BLaER1 treated with 17β-estradiol and CSF1 and Interleukin-3, amounts not matched to agents 10 nM and 100 nM (cell line): ENCODE results near the gene NRBF2.

Experiments used
- H3K27ac ChIP-seq, 11 experiments: shearing (Covaris generic); formaldehyde crosslinking; 2 replicates each; pipeline ENCODE4 v1.8.1; 2022
- H3K27me3 ChIP-seq, 11 experiments: shearing (Covaris generic); formaldehyde crosslinking; 2 replicates each; pipeline ENCODE4 v1.8.1; 2022
- H3K36me3 ChIP-seq, 11 experiments: shearing (Covaris generic); formaldehyde crosslinking; 2 replicates each; pipeline ENCODE4 v1.8.1; 2022
- H3K4me1 ChIP-seq, 10 experiments: shearing (Covaris generic); formaldehyde crosslinking; 2 replicates each; pipeline ENCODE4 v1.8.1; 2022
- H3K4me2 ChIP-seq, 11 experiments: shearing (Covaris generic); formaldehyde crosslinking; 2 replicates each; pipeline ENCODE4 v1.8.1; 2022
- H3K4me3 ChIP-seq, 10 experiments: shearing (Covaris generic); formaldehyde crosslinking; 2 replicates each; pipeline ENCODE4 v1.8.1; 2022
- H3K9ac ChIP-seq, 11 experiments: shearing (Covaris generic); formaldehyde crosslinking; 2 replicates each; pipeline ENCODE4 v1.8.1; 2022
- H3K9me3 ChIP-seq, 11 experiments: shearing (Covaris generic); formaldehyde crosslinking; replicated peaks in 1 of 11; 2 replicates each; pipeline ENCODE4 v1.8.1; 2022
- H4K20me1 ChIP-seq, 11 experiments: shearing (Covaris generic); formaldehyde crosslinking; 2 replicates each; pipeline ENCODE4 v1.8.1; 2022
- Cebpa-rat ChIP-seq, 11 experiments: shearing (Covaris generic); IDR thresholded peaks; 2 replicates each; pipeline ENCODE4 v1.8.1; 2022

NRBF2 gene

GRCh38 chr10:63119041-63119440, 14.1 kb upstream of the NRBF2 start:
- H3K4me2 ChIP-seq = no peak overlapping the region
- H3K36me3 ChIP-seq = no peaks in the 10 kb centered on the region
- no peaks in the 10 kb centered on the region for H3K4me1 ChIP-seq
- no peaks in the 10 kb centered on the region for H4K20me1 ChIP-seq
- no peaks in the 10 kb centered on the region for H3K27me3 ChIP-seq
- H3K27ac ChIP-seq = no peak overlapping the region
- no peak overlapping the region for H3K9ac ChIP-seq
- no peak overlapping the region for H3K4me3 ChIP-seq
- no peak for TF ChIP-seq Cebpa-rat (IDR thresholded peaks at IDR 0.05)
- 0 out of 22 replicates have a peak, but pooled peaks cover 0 to 3% (median 0%) of the 10 kb centered on the region in 11 experiments for H3K9me3 ChIP-seq

GRCh38 chr10:63120554-63120953, 12.6 kb upstream of the NRBF2 start:
- Histone ChIP-seq H3K4me3 (no peak overlapping the region), H3K27ac (no peak overlapping the region), H3K4me1 (no peaks in the 10 kb centered on the region), H3K9me3 (0 out of 22 replicates have a peak, but pooled peaks cover 0 to 5% (median 0%) of the 10 kb centered on the region in 11 experiments), H3K4me2 (0 out of 22 replicates have a peak overlapping the region, but pooled peaks of 1 of the 11 experiments have one; percentile 0), H4K20me1 (no peaks in the 10 kb centered on the region), H3K27me3 (no peaks in the 10 kb centered on the region), H3K36me3 (no peaks in the 10 kb centered on the region), H3K9ac (no peak overlapping the region)
- no peak for TF ChIP-seq Cebpa-rat (IDR thresholded peaks at IDR 0.05)

GRCh38 chr10:63123727-63124362, 9.3 kb upstream of the NRBF2 start:
- Histone ChIP-seq H3K27me3 (no peaks in the 10 kb centered on the region), H3K27ac (no peak overlapping the region), H3K36me3 (no peaks in the 10 kb centered on the region), H3K9ac (no peak overlapping the region), H3K4me2 (no peak overlapping the region), H4K20me1 (no peaks in the 10 kb centered on the region), H3K4me3 (no peak overlapping the region), H3K4me1 (no peaks in the 10 kb centered on the region), H3K9me3 (0 out of 22 replicates have a peak, but pooled peaks cover 0 to 5% (median 0%) of the 10 kb centered on the region in 11 experiments)
- TF ChIP-seq Cebpa-rat (IDR thresholded peaks at IDR 0.05) = no peak

GRCh38 chr10:63125459-63125858, 7.7 kb upstream of the NRBF2 start:
- Histone ChIP-seq H3K9ac (no peak overlapping the region), H3K4me3 (no peak overlapping the region), H3K9me3 (0 out of 22 replicates have a peak, but pooled peaks cover 0 to 5% (median 0%) of the 10 kb centered on the region in 11 experiments), H3K36me3 (no peaks in the 10 kb centered on the region), H3K4me2 (no peak overlapping the region), H4K20me1 (no peaks in the 10 kb centered on the region), H3K27me3 (no peaks in the 10 kb centered on the region), H3K27ac (no peak overlapping the region), H3K4me1 (no peaks in the 10 kb centered on the region)
- no peak for TF ChIP-seq Cebpa-rat (IDR thresholded peaks at IDR 0.05)

- no peak for TF ChIP-seq Cebpa-rat (IDR thresholded peaks at IDR 0.05)
- Histone ChIP-seq H4K20me1 (no peaks in the 10 kb centered on the region), H3K4me1 (no peaks in the 10 kb centered on the region), H3K4me2 (no peak overlapping the region), H3K27me3 (no peaks in the 10 kb centered on the region), H3K9ac (no peak overlapping the region), H3K36me3 (no peaks in the 10 kb centered on the region), H3K4me3 (no peak overlapping the region), H3K27ac (no peak overlapping the region), H3K9me3 (peaks cover 0 to 21% (median 11%) of the 10 kb centered on the region in 11 experiments; a peak in 18 of 22 replicates)
These were observed 4.7 kb upstream of the NRBF2 start for GRCh38 chr10:63128443-63128842.

- Histone ChIP-seq H3K27me3 (no peaks in the 10 kb centered on the region), H3K4me2 (no peak overlapping the region), H3K27ac (no peak overlapping the region), H3K9me3 (peaks cover 0 to 16% (median 11%) of the 10 kb centered on the region in 11 experiments; a peak in 18 of 22 replicates), H4K20me1 (peaks cover 2 to 10% (median 9%) of the 10 kb centered on the region in 11 experiments; a peak in 11 of 22 replicates), H3K4me3 (no peak overlapping the region), H3K4me1 (peaks cover 8 to 10% (median 10%) of the 10 kb centered on the region in 10 experiments), H3K9ac (no peak overlapping the region), H3K36me3 (peaks cover 0 to 4% (median 1%) of the 10 kb centered on the region in 11 experiments; a peak in 6 of 22 replicates)
- no peak for TF ChIP-seq Cebpa-rat (IDR thresholded peaks at IDR 0.05)
These were observed 3.2 kb upstream of the NRBF2 start for GRCh38 chr10:63129888-63130287.

GRCh38 chr10:63132651-63133055, 475 bp upstream of the NRBF2 start:
- H3K4me1 ChIP-seq = peaks cover 11 to 37% (median 18%) of the 10 kb centered on the region in 10 experiments
- TF ChIP-seq Cebpa-rat (IDR thresholded peaks at IDR 0.05) = no peak
- H4K20me1 ChIP-seq = peaks cover 12 to 37% (median 35%) of the 10 kb centered on the region in 11 experiments; a peak in 18 of 22 replicates
- H3K27ac ChIP-seq = peak overlapping the region in 9 of 11 experiments; percentile 27 to 99 (median 96); a peak in 12 of 22 replicates
- no peak overlapping the region; a peak in 1 of 22 replicates for H3K9ac ChIP-seq
- peak overlapping the region in 9 of 11 experiments; percentile 15 to 50 (median 42); a peak in 10 of 22 replicates for H3K4me2 ChIP-seq
- H3K4me3 ChIP-seq = peak overlapping the region; percentile 82 to 99 (median 95); a peak in 17 of 20 replicates
- H3K36me3 ChIP-seq = peaks cover 5 to 29% (median 13%) of the 10 kb centered on the region in 11 experiments; a peak in 16 of 22 replicates
- H3K27me3 ChIP-seq = no peaks in the 10 kb centered on the region
- peaks cover 0 to 16% (median 11%) of the 10 kb centered on the region in 11 experiments; a peak in 18 of 22 replicates for H3K9me3 ChIP-seq

- Histone ChIP-seq H3K9ac (peak overlapping the region; percentile 93 to 99 (median 95)), H3K9me3 (peaks cover 0 to 23% (median 11%) of the 10 kb centered on the region in 11 experiments; a peak in 18 of 22 replicates), H4K20me1 (peaks cover 22 to 51% (median 48%) of the 10 kb centered on the region in 11 experiments; a peak in 21 of 22 replicates), H3K4me3 (peak overlapping the region; percentile 82 to 99 (median 95)), H3K4me2 (peak overlapping the region; percentile 75 to 93 (median 87)), H3K27ac (peak overlapping the region; percentile 90 to 99 (median 96)), H3K27me3 (no peaks in the 10 kb centered on the region), H3K4me1 (peaks cover 12 to 50% (median 20%) of the 10 kb centered on the region in 10 experiments), H3K36me3 (peaks cover 10 to 41% (median 24%) of the 10 kb centered on the region in 11 experiments; a peak in 20 of 22 replicates)
- no peak for TF ChIP-seq Cebpa-rat (IDR thresholded peaks at IDR 0.05)
These were observed 861 bp downstream of the NRBF2 start for GRCh38 chr10:63133821-63134557.
